G401 (cell line): Measurements from ENCODE around the gene ZNF217. TPM values are rescaled to one million over a fixed set of nuclear protein-coding genes. Genes with fewer than 3 reads are reported as not detected.
A peak's percentile ranks its signal among the peaks of the same experiment; 100 is the strongest.
"Not testable (repeated sequence)": the region's sequence is repeated elsewhere in the genome, so short reads cannot be mapped to it uniquely, and the experiment has no call there.

ENCODE experiments used
- DNase-seq: peaks from one replicate; pipeline ENCODE4 v3.0.0-alpha.2; 2015; ENCODE audit warnings: low spot score
- in situ Hi-C: cut with HindIII; loops from 2 replicates; pipeline ENCODE4 v1.10.0; 2016; ENCODE audit warnings: low sequenced_read_pairs, mixed read lengths
- total RNA-seq: library from RNA; depleted of rRNA; stranded (reverse); fragments of >200 nt; shearing (Covaris generic); gene quantifications from 2 replicates; pipeline ENCODE4 v1.2.3, GENCODE V29; 2014

ZNF217 gene
- total RNA-seq, 1 experiment from 2014 or later = 79.3 TPM

DNA sequence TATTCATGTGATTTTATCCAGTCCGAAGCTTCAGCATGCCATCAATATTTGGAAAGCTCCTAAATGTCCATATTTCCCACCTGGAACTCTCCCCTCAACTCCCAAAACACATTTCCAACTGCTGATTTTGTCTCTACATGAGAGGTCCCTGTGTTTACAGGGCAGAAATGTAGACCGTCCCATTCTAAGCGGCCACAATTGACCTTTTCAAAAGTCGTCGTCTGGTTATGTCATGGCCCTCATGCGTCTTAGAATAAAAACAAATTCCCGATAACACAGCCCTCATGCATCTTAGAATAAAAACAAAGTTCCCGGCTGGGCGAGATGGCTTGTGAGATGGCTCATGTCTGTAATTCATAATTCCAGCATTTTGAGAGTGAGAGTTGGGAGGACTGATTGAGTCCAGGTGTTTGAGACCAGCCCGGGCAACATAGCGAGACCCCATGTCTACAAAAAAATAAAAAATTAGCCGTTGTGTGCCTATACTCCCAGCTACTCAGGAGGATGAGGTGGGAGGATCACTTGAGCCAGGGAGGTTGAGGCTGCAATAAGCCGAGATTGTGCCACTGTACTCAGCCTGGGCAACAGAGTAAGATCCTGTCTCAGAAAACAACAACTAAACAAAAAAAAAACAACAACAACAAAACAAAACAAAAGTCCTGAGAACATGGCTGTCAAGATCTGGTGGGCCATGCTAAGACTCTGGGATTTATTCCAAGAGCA is 6.4 kb upstream of the ZNF217 start:
- in situ Hi-C loops = no loop called here
- DNase-seq = no peak

DNA sequence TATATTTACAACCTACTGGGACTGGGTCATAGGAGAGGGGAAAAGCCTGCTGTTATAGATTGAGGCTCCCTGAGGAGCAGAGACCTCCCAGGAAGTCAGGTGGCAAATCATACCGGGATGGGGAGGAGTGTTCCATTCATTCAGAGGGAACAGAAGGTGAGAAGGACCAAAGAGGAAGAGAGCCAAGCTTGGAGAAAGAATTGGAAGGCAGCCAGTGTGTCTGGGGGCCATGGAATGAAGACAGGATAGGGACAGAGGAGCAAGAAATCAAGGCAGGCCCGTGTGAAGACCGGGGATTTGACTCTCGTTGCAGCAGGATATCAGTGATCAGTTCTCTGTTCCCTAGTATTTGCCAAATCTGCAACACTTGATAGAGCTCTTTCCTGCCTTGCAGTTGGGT is 5.7 kb upstream of the ZNF217 start:
- no peak for DNase-seq
- in situ Hi-C loops = no loop called here

DNA sequence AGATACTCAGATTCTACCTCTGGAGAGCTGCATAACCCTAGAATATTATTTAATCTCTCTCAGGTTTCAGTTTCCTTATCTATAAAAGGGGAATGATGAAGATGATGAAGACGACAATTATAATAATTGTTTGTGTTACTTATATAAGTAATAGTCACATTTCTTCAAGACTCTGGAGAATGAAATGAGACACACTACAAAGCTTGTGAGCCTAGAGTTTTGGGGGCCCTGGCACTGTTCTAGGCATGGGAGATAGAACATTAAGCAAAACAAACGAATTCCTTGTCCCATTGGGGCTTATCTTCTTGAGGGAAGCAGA is 5.4 kb upstream of the ZNF217 start:
- in situ Hi-C loops = no loop called here
- DNase-seq = no peak

- DNase-seq = no peak
- in situ Hi-C loops = no loop called here
These were observed 4.8 kb upstream of the ZNF217 start for GRCh38 chr20:53598140-53599043.

- no peak for DNase-seq
- in situ Hi-C loops = no loop called here
These were observed 4.0 kb upstream of the ZNF217 start for GRCh38 chr20:53597521-53598120.

GRCh38 chr20:53597030-53597482 is 3.4 kb upstream of the ZNF217 start:
- in situ Hi-C loops = no loop called here
- no peak for DNase-seq

DNA sequence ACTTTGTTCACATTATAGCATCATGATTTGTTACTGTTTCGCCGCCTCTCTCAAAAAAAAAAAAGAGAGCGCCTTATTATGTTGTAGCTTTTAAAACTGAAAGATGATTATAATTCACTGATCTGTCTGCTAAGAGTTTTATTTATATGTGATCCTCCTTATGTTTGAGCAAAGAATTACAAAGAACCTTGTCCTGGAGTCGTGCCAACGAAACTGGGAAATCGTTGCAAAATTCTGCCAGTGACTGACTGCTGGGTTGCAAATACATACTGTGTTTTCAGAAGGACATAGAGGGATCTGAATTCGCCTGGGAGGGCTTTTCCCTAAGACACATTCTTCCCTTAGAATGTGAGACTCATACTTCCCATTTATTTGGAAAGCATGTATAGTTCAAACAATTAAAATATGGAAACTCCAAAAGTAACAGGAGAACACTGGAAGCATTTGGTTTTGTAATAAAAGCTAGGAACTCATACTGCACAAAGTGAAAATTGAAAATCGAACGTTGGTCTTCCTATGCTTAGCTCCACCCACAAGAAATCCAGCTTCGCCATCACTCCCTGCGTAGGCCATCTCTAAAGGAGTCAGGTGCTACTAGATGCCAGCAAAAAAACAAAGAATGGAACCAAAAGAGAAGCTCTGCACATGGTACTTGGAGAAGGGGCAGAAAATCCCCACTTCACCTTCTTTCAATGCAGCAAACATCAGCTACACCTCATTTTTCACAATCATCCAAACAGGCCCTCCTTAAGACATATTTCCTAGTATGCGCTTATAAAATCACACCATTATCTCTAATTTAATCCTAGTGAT is 2.8 kb upstream of the ZNF217 start:
- in situ Hi-C loops, DNase-seq: not testable (repeated sequence)

GRCh38 chr20:53595742-53596141 is 2.1 kb upstream of the ZNF217 start:
- DNase-seq, in situ Hi-C loops: not testable (repeated sequence)

DNA sequence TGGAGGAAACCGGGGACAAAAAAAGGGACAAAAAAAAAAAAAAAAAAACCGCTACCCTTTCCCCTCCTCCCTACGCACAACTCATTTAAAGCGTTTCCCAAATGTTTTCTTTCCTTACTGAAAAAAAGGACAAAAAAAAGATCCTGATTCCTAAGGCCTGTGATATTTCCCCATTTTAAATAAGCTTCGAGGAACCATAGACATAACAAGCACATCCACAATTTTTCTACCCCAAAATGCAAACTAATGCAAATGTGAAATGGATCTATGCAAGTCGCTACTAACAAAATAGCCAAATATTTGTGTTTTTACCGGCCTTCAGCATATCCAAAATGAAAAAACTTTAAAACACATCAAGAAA is 1.4 kb upstream of the ZNF217 start:
- no peak for DNase-seq
- in situ Hi-C loops = no loop called here

- DNase-seq = peak; percentile 90
- in situ Hi-C loops = no loop called here
These were observed 704 bp upstream of the ZNF217 start for GRCh38 chr20:53594068-53595017.

GRCh38 chr20:53592992-53593465 is 610 bp downstream of the ZNF217 start:
- in situ Hi-C loops = no loop called here

GRCh38 chr20:53592454-53592991 is 1.1 kb downstream of the ZNF217 start:
- in situ Hi-C loops, DNase-seq: not testable (repeated sequence)

More at GRCh38 chr20:53592992-53593465, 610 bp downstream of the ZNF217 start:
- DNase-seq = no peak

DNA sequence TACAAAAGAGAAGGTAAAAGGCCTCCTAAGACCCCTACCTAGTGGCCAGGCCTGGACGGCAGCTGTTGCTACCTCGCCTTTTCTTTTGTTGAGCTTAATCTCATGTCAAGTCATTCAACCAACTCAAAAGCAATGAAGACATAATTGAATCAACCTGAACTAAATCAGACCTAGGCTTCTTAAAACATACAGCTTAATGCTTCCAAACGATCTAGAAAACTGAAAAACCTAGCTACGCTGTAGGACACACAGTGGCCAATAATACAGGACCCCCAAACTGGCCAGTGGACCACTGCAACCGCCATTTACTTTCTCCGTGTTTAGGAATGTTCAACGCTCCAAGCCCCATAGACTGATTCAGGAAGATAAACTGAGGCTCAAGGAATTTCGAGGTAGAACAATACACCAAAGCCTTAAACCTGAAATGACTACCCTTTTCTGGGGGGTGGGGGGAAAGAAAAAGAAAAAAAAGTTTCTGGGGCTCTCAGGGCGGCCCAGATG is 1.6 kb downstream of the ZNF217 start:
- DNase-seq, in situ Hi-C loops: not testable (repeated sequence)

- in situ Hi-C loops = not testable (repeated sequence)
These were observed 2.4 kb downstream of the ZNF217 start for GRCh38 chr20:53591206-53591741.

DNA sequence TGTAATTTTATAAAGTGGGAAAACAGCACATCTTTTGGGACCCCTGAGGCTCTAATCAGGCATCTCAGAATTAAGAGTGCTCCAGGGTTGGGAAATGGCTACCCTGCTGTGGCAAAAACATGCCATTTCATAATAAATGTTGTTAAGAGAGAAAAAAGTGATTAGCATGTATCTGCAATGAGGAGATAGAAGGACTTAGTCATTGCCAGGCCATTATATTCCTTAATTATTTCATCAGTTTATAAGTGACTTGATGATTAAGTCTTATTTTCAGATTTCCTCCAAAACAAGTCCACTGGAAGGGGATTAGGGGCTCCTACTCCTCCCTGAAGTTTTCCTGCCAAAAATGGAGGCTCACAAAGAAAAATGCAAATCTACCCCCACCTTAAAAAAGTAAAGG is 3.0 kb downstream of the ZNF217 start:
- in situ Hi-C loops, DNase-seq: not testable (repeated sequence)

More at GRCh38 chr20:53591206-53591741, 2.4 kb downstream of the ZNF217 start:
- DNase-seq = not testable (repeated sequence)

DNA sequence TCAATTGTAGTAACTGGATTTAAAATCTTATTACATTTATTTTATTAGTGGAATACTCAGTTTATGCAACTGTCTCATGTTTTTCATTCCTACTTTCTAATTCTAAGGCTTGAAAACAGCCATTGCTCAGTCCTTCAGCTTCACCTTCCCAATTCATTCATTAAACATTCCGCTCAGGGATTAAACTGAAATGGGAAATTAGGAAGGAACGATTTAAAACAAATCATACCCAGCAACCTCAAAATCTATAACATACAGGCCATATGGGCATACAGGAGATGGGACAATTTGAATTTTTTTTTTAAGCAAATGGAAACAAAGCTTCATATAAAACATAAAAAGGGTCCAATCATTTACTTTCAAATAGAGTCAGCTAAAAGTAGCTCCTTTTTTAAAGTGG is 3.5 kb downstream of the ZNF217 start:
- in situ Hi-C loops, DNase-seq: not testable (repeated sequence)
